Measurements from ENCODE around the gene MAML3.

Gene MAML3

GRCh38 chr4:140038031-140038533, 115.9 kb downstream of the MAML3 start:
- no peak for DNase-seq

GRCh38 chr4:140037353-140038030, 116.5 kb downstream of the MAML3 start:
- DNase-seq: peak in 1 of 2 donors; percentile 29

- DNase-seq: no peak
Observed at GRCh38 chr4:140031706-140032105, 122.3 kb downstream of the MAML3 start.

- no peak for DNase-seq
Observed at GRCh38 chr4:140031061-140031460, 122.9 kb downstream of the MAML3 start.

- peak in 1 of 2 donors; percentile 16 for DNase-seq
Observed at GRCh38 chr4:140028676-140029517, 125.1 kb downstream of the MAML3 start.

- DNase-seq: no peak
Observed at GRCh38 chr4:140028101-140028500, 125.9 kb downstream of the MAML3 start.

- peak in 1 of 2 donors; percentile 32 for DNase-seq
Observed at GRCh38 chr4:140027101-140027500, 126.9 kb downstream of the MAML3 start.

- no peak for DNase-seq
Observed at GRCh38 chr4:140025470-140025869, 128.5 kb downstream of the MAML3 start.

GRCh38 chr4:140020457-140021361, 133.3 kb downstream of the MAML3 start:
- DNase-seq: no peak

GRCh38 chr4:140019619-140020347, 134.2 kb downstream of the MAML3 start:
- DNase-seq: no peak

- no peak for DNase-seq
Observed at GRCh38 chr4:140018931-140019618, 134.9 kb downstream of the MAML3 start.

- no peak for DNase-seq
Observed at GRCh38 chr4:140014284-140014683, 139.7 kb downstream of the MAML3 start.

GRCh38 chr4:140012688-140013486, 141.1 kb downstream of the MAML3 start:
- peak in 1 of 2 donors; percentile 77 for DNase-seq

- no peak for DNase-seq
Observed at GRCh38 chr4:140005699-140006098, 148.3 kb downstream of the MAML3 start.

GRCh38 chr4:140004922-140005627, 148.9 kb downstream of the MAML3 start:
- DNase-seq: no peak

GRCh38 chr4:140004549-140004895, 149.5 kb downstream of the MAML3 start:
- DNase-seq: no peak

- DNase-seq: no peak
Observed at GRCh38 chr4:140003876-140004548, 150.0 kb downstream of the MAML3 start.

GRCh38 chr4:140000232-140000631, 153.8 kb downstream of the MAML3 start:
- DNase-seq: no peak
